NOMO-1 (cell line): Measurements from ENCODE around the gene INS.
A peak's percentile ranks its signal among the peaks of the same experiment; 100 is the strongest.
"Not testable (repeated sequence)": the region's sequence is repeated elsewhere in the genome, so short reads cannot be mapped to it uniquely, and the experiment has no call there.

Experiments
- DNase-seq, 2 experiments: peaks; one replicate each; lab custom pipeline; 2025; ENCODE audit not compliant: unreplicated experiment in 2 of 2; lab: John Stamatoyannopoulos, UW

The INS gene

DNA sequence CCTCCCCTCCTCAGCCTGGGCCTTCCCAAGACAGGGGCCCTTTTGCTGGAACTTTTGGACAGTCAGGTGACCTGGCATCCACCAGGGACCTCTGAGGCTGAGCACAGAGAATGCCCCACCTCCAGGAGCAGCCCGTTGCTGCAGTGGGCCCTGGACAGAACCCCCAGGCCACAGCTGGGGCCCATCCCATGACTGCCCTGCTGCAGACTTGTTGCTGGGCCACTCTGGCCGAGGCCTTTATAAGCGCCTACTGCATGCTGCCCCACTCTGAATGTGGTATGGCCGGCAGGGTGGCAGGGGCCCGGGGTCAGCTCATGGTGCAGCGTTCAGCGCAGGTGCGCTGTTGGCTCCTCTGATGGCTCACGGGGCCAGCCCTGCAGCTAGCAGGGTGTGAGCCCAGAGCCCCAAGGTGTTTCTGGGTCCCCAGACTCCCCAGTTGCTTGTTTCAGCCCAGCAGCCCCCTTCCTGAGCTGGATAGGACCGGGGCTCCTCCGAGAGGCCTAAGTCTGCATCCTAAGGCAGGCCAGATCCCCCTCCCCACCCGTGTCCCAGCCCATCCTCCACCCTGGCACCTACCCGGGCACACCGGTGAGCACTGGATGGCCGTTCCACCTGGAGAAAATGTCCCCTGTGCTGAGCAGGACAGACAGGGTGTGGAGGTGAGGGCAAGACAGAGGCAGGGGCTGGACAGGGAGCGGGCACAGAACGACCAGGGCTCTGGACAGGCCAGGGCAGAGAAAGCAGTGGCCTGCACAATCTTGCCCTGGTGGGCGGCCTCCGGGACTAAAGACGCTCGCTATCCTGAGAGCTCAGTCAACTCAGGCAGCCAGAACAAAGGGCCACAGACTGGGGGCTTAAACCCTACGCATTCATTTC lies 38.7 kb upstream of the INS start:
- DNase-seq, result no peak

- no peak for DNase-seq
Observed at GRCh38 chr11:2198621-2199365, 37.8 kb upstream of the INS start.

DNA sequence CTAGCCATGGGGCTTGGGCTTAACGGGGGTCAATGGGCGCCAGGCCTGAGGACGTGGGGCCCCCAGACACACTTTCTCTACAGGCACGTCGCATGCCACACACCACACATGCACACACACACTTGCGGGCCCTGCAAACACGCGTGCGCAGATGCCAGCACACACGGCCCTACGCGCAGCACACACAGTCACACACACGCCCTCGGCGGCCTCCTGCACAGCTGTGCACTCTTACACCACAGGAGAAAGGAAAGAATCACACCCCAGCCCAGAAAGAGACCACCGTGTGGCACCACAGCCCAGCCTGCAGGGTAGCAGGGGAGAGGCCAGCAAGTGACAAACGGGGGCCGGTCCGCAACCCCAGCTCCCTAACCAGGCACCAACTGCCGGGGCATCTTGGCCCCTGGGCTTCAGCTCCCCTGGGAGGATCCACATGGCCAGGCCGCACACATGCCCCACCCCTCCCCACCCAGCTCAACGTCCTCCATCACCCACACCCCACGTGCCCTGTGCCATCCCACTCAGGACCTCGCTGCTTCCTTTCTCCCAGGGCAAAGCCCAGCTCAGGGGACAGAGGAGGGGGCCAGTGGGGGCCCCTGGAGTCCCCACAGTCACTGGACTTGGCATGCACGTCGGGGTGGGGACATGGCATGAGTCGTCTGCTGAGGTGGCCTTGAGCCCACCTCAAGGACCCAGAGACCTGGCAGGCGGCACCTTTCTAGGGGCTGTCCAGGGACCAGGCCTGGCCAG lies 36.9 kb upstream of the INS start:
- no peak for DNase-seq

DNA sequence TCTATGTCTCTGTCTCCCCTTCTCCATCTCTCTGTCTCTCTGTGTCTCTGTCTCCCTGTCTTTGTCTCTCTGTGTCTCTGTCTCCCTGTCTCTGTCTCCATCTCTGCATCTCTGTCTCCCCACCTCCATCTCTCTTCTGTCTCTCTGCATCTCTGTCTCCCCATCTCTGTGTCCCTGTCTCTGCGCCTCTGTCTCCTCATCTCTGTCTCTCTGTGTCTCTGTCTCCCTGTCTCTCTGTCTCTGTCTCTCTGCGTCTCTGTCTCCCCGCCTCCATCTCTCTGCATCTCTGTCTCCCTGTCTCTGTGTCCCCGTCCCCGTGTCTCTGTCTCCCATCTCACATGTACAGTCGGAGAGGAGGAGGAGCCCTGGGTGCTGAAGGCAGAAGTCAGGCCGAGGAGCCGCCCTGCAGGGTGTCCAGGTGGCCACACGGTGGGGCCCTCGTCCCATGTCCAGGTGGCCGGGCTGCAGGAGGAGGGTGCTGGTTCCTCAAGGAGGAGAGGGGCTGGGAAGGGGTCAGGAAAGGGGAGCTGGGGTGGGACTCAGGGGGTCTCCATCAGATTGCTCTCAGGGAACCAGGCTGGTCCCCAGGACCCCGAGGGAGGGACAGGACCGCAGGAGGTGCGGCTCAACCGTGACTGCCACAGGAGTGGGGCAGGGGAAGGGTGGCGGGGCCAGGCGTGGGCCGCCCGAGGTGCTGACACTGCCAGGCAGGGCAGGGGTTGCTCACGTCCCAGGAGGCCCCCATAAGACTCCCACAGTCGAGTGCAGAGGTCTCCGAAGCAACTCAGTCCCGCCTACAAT lies 36.2 kb upstream of the INS start:
- peak; percentile 59 to 69 for DNase-seq

GRCh38 chr11:2195756-2196088 lies 34.7 kb upstream of the INS start:
- no peak for DNase-seq

DNA sequence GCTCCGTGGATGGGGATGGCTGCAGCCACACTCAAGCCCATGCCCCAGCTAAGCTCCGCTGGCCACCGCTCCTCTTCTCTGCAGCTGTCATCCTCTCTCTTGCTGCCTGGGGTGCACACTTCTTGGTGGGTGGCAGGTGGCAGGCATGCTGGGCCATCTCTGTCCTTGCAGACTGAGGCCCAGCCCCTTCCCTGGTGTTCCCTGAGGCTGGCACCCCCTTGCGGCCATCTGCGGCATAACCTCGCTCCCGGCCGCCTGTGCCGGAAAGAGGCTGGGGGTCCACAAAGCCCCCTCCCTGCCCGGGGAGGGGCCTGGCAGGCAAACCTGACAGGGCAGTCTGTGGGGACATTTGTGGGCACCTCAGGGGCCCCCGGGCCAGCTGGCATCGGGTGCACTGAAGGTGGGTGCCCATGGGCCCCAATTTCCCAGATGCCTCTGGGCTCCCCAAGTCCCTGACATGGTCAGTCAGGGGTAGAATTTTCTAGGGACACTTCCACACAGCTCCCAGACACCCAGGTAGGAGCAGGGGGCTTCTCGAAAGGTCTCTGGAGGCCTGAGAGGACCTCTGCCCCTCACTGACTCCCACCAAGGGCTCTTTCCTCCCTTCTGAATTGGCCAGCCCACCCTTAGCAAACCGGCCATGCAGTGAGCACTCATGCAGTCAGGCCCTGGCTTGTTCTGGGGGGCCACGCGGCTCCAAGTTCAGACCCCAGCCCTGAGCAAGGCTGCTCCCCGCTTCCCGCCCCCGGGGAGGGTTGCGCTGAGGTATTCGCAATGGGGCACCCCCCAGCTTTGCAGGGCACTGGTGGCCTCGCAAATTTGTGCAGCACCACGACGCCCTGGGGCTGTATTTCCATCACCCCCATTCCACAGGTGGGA lies 34.1 kb upstream of the INS start:
- peak; percentile 19 to 25 for DNase-seq

DNA sequence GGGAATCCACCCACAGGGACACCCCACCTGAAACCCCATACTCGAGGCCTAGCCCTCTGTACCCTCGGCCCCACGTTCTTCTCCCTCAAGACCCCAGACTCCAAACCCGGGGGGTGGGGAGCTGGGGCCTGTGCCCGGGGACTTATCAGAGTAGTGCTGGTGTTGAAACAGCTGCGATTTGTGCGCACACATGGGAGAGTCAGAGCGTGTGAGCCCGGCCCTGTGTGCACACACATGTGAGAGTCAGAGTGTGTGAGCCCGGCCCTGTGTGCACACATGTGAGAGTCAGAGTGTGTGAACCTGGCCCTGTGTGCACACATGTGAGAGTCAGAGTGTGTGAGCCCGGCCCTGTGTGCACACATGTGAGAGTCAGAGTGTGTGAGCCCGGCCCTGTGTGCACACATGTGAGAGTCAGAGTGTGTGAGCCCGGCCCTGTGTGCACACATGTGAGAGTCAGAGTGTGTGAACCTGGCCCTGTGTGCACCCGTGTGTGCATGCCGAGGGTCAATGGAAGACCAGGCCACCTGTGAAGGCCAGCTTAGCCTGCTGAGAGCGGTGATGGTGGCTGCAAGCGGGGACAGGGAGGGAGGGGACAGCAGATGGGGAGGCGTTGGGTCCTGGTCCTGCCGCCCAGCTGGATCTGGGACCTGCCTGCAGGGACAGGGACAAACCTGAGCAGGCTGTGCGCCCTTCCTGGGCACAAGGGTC lies 33.0 kb upstream of the INS start:
- DNase-seq, result not testable (repeated sequence)

DNA sequence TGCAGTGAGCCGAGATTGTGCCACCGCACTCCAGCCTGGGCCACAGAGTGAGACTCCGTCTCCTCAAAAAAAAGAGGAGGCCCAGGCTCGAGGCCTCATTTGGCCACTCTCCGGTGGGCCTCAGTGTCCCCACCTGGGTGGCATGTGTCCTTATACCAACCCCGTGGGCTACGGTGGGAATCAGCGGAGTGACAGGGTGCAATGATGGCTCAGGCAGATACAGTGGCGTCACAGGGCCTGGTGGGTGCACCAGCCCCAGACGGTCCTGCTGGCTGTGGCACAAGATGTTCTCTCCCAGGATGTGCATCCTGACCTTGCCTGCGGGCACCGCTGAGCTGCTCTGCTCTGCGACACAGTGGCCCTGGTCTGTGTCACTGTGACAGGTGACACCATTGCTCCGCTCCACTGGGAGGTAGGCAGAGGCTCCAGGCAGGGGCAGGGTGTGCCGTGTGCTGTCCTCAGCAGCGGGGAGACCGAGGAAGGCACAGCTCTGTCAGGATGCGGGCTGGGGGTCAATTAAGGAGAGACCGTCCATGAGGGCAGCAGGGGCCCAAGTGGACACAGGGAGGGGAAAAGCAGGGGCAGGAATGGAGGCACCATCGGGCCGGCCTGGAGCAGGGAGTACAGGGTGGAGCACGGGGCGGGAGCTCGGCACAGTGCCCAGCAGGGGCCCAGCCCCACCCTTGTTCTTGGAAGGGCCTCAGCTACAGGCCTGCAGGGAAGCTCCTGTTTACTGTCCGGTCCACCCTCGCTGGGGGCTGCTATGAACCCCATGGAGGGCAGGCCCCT lies 32.3 kb upstream of the INS start:
- no peak for DNase-seq

GRCh38 chr11:2192435-2192834 lies 31.4 kb upstream of the INS start:
- no peak for DNase-seq

DNA sequence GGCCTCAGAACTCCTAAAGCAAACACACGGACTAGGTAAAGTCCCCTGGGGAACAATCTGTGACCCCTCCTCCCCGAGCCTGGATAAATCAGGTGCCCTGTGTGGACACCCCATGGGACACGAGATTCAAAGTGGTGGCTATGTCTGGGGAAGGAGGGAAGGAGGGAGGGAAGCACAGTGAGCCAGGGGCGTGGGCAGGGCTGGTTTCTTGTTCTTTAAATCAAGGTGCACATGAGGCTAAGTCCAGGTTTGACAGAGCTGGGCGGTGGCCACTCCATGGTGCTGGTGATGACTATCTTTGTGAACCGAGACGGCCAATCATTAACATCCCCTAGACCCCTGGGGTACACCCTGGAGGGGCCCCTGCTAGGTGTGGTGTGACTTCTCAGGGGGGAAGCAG lies 30.9 kb upstream of the INS start:
- DNase-seq, result no peak

DNA sequence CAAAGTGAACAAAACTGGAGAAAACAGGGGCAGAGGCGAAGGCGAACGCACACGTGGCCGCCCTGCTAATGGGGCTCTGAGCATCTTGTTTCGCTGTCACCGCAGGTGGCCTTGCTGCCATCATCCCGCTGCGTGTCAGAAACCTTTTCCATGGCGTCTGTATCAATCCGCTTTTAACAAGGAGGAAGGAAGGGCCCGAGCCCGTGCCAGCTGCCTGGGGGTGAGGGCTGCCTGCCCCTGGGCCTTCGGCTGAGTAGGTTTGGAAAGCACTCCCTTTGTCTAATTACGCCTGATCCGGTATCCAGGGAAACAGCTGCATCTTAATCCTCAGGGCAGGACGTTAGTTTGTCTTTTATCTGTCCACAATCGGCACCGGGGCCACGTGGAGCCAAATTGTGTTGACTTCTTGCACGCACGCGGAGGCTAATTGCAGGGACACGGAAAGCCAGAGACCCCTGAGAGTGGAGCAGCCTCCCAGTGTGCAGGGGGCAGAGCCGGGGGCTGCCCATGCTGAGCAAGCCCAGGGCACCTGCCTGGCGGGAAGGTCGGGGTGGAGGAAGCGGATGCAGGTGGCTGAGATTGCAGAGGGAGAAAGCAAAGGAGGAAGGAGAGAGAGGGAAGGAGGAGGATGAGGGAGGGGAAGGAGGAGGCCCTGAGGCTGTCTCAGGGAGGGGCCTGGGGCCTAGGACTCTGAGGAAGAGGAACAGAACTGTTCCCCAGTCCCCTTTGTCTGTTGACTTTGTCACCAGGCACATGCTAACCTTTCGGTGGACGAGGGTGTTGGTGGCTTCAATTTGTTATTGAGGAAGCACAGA lies 29.9 kb upstream of the INS start:
- DNase-seq, result peak; percentile 79 to 80

GRCh38 chr11:2189938-2190656 lies 29.1 kb upstream of the INS start:
- no peak for DNase-seq

DNA sequence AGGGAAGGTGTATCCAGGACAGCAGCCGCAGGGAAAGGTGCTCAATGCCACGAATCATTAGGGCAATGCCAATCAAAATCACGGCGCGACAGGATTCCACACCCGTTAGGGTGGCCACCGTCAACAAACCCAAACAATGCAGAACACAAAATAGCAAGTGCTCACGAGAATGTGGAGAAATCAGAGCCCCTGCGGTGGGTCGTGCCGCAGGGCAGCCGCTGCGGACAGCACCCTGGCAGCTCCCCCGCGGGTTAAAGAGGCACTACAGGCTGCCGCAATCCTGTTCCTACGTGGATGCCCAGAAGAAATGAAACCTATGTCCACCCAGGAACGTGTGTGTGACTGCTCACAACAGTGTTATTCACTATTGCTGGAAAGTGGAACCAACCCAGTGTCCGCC lies 27.7 kb upstream of the INS start:
- DNase-seq, result no peak

GRCh38 chr11:2187280-2187707 lies 26.3 kb upstream of the INS start:
- no peak for DNase-seq

- peak; percentile 67 to 73 for DNase-seq
Observed at GRCh38 chr11:2186669-2187279, 25.8 kb upstream of the INS start.

DNA sequence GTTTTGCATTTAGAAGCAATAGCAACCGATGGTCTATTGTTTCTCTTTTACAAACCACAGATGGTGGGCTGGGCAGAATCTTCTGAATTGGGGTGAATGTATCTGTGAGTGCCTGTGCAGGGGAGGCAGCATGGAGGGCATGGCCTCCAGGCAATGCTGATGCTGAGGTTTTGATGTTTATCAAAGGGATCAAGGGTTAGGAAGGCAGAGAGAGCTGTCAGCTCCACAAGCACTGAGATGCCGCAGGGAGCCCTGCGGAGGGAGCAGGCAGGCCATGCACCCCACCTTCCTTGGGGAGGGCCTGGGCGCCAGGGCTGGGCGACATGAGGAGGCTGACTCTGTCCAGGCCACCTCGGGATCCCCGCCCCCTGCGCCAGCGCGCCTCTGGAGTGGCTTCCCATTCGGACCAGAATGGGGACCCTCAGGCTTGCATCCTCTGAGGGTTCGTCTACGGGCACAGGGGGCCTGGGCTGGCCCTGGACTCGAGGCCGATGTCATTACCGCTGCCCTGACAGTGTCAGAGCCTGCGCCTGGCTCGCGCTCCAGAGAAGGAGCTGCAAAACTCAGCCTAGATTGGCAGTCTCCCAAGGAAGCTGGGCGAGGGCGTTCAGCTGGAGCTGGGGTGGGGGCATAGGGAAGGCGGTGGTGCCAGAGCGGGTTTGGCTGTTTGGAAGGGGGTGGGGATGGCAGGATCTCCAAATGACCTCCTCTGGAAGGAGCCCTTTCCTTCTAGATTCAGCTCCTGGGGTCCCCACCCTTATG lies 24.5 kb upstream of the INS start:
- no peak for DNase-seq
